ENCODE data around the gene SCYL3. TPM values are rescaled to one million over a fixed set of nuclear protein-coding genes. Genes with fewer than 3 reads are reported as not detected.

SCYL3 gene
- total RNA-seq, 6 experiments from 2014 or later: 4.4 to 5.2 (median 4.7) TPM

DNA sequence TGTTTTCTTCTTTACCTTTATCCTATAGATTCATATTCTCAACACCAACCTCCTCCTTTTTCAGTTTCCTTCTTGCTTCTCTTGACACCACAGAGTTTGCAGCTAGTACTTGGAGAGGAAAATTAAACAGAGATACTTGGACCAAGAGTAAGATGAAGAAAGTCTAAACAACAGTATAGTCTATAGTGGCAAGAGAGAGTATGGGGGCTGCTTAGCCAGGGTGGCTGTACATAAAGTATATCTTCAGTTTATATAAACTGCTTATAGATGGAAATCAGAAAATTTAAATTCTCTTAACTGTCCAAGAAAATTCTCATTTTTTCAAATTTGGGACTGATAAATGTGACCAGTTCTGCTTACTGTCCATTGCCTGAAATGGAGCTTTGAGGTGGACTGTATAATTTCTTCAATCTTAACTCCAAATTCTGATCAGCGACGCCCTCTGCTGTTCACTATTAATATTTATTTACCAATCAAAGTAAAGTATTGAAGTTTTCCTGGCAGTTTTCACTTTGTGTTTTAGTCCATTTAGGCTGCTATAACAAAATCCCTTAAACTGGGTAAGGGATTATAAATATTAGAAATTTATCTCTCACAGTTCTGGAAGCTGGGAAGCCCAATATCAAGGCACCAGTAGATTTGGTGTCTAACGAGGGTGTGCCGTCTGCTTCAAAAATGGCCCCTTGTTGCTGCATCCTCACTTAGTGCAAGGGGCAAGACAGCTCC lies 84.2 kb downstream of the SCYL3 start:
- Mint-ChIP-seq H3K9me3 (no peaks in the 10 kb centered on the region), H3K27ac (no peak overlapping the region), H3K4me1 (ENCODE audit: low read depth) (peaks cover 6% of the 10 kb centered on the region; the same call in 1 of the 2 replicates), H3K27me3 (ENCODE audit: insufficient read depth) (no peaks in the 10 kb centered on the region), H3K4me3 (no peak overlapping the region), H3K36me3 (ENCODE audit: low read depth) (no peaks in the 10 kb centered on the region)
- TF ChIP-seq, protein P1, sequence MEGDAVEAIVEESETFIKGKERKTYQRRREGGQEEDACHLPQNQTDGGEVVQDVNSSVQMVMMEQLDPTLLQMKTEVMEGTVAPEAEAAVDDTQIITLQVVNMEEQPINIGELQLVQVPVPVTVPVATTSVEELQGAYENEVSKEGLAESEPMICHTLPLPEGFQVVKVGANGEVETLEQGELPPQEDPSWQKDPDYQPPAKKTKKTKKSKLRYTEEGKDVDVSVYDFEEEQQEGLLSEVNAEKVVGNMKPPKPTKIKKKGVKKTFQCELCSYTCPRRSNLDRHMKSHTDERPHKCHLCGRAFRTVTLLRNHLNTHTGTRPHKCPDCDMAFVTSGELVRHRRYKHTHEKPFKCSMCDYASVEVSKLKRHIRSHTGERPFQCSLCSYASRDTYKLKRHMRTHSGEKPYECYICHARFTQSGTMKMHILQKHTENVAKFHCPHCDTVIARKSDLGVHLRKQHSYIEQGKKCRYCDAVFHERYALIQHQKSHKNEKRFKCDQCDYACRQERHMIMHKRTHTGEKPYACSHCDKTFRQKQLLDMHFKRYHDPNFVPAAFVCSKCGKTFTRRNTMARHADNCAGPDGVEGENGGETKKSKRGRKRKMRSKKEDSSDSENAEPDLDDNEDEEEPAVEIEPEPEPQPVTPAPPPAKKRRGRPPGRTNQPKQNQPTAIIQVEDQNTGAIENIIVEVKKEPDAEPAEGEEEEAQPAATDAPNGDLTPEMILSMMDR (IDR thresholded peaks at IDR 0.05): peak; percentile 86
- DNase-seq: peak; percentile 49

DNA sequence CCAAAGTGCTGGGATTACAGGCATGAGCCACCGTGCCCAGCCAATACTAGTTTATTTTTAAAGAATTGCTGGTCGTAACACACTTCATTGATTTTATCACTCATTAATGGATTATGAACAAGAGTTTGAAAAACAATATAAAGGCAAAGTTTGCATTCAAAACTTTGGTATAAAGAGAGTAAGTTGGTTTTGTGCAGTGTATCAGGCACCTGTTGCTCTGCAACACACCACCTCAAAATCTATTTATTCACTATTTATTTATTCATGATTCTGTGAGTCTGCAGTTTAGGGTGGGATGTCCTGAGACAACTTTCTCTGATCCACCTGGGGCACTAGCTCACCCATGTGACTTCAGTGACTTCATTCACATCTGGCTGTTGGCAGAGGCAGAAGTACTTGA lies 88.8 kb downstream of the SCYL3 start:
- no peak for DNase-seq
- TF ChIP-seq, protein P1 (IDR thresholded peaks at IDR 0.05): no peak
- H3K9me3 Mint-ChIP-seq: no peaks in the 10 kb centered on the region
- no peak overlapping the region for H3K4me3 Mint-ChIP-seq
- H3K27ac Mint-ChIP-seq: no peak overlapping the region
- H3K36me3 Mint-ChIP-seq (ENCODE audit: low read depth): no peaks in the 10 kb centered on the region
- peaks cover 6% of the 10 kb centered on the region; the same call in 1 of the 2 replicates for H3K4me1 Mint-ChIP-seq (ENCODE audit: low read depth)
- no peaks in the 10 kb centered on the region for H3K27me3 Mint-ChIP-seq (ENCODE audit: insufficient read depth)

DNA sequence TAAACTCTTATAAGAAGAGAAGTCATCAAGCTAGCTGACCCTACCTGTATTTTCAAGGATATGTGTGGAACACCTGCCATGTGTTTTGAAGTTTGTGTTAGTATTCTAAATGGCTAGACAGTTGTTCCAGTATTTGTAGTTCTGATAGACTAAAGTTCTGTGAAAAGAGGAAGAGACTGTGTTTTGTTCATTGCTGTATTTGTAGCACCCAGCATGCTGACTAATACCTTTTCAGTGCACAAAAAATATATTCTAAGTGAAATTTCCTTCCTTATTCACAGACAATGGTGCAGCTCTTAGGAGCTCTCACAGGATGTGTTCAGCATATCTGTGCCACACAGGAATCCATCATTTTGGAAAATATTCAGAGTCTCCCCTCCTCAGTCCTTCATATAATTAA lies 90.8 kb downstream of the SCYL3 start:
- no peak for DNase-seq
- no peak overlapping the region for H3K4me3 Mint-ChIP-seq
- no peak overlapping the region for H3K27ac Mint-ChIP-seq
- TF ChIP-seq, protein P1 (IDR thresholded peaks at IDR 0.05): no peak
- no peaks in the 10 kb centered on the region; the same call in 1 of the 2 replicates for H3K27me3 Mint-ChIP-seq (ENCODE audit: insufficient read depth)
- H3K9me3 Mint-ChIP-seq: no peaks in the 10 kb centered on the region
- H3K36me3 Mint-ChIP-seq (ENCODE audit: low read depth): peaks cover under 1% of the 10 kb centered on the region; the same call in 1 of the 2 replicates
- peaks cover 15% of the 10 kb centered on the region for H3K4me1 Mint-ChIP-seq (ENCODE audit: low read depth)

Other genes starting within 250 kb of the SCYL3 start
- gene SELL, start 182.3 kb downstream of the SCYL3 start, total RNA-seq (2021; fragmentation: NEBNext Ultra II Directional; extraction: Animal tissue kit (Norgen Biotek cat#: 25700)): under 1 TPM in 4 of 6 experiments, not detected in 2; 0.10 to 0.28 (median 0.12) TPM
- gene SELE, start 159.8 kb downstream of the SCYL3 start, total RNA-seq (2021; fragmentation: NEBNext Ultra II Directional; extraction: Animal tissue kit (Norgen Biotek cat#: 25700)): not detected
- gene METTL18, start 99.0 kb downstream of the SCYL3 start, total RNA-seq (2021; fragmentation: NEBNext Ultra II Directional; extraction: Animal tissue kit (Norgen Biotek cat#: 25700)): 1 to 10 TPM; 4.1 to 6.3 (median 4.9) TPM
- 10 to 100 TPM; 21.4 to 26.1 (median 23.4) TPM for gene KIFAP3, start 180.8 kb upstream of the SCYL3 start, total RNA-seq (2021; fragmentation: NEBNext Ultra II Directional; extraction: Animal tissue kit (Norgen Biotek cat#: 25700))

All from HFFc6 (cell line).